ENCODE results near the gene KCNQ2.

KCNQ2 gene

DNA sequence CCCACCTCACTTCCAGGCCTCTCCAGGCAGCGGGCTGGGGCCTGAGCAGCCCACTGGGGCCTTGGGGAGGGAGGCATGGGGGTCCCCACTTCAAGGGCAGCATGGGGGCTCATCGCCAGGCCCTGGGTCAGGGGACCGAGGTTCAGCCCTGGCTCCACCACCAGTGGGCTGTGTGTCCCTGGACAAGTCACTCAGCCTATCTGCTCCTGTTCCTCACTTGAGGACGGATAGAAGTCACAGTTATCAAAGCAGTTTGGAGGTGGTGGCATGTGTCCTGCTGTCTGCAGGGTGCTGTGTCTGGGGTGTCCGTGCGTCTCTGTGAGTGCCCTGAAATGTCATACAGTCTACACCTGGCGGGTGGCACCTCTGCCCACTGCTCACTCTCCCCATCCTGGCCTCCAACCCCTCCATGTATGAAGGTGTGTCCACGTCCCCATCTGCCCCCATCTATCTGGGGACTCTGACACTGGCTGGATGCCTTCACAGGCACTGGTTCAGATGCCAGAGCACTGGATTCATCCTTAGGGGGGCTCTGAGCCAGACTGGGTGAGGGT lies 22.8 kb upstream of the KCNQ2 start:
- Histone ChIP-seq H3K36me3 (ENCODE audit: control insufficient read depth, insufficient read depth, low read length) (0 out of 2 replicates have a peak, but pooled peaks cover 3% of the 10 kb centered on the region), H3K4me3 (ENCODE audit: low read length) (no peak overlapping the region), H3K4me1 (ENCODE audit: control insufficient read depth, insufficient read depth, low read length) (peaks cover 4% of the 10 kb centered on the region; the same call in 1 of the 2 replicates), H3K9me3 (ENCODE audit: control insufficient read depth, insufficient read depth, low read length) (no peaks in the 10 kb centered on the region), H3K27ac (ENCODE audit: low read length) (no peak overlapping the region), H3K27me3 (ENCODE audit: control insufficient read depth, insufficient read depth, low read length) (peaks cover 5% of the 10 kb centered on the region; the same call in 1 of the 2 replicates)
- WGBS (ENCODE audit: insufficient coverage, insufficient read length), result no CpG with 5 or more reads among the region's 8 CpGs
- DNase-seq (ENCODE audit: low read depth, low spot score), result no peak

DNA sequence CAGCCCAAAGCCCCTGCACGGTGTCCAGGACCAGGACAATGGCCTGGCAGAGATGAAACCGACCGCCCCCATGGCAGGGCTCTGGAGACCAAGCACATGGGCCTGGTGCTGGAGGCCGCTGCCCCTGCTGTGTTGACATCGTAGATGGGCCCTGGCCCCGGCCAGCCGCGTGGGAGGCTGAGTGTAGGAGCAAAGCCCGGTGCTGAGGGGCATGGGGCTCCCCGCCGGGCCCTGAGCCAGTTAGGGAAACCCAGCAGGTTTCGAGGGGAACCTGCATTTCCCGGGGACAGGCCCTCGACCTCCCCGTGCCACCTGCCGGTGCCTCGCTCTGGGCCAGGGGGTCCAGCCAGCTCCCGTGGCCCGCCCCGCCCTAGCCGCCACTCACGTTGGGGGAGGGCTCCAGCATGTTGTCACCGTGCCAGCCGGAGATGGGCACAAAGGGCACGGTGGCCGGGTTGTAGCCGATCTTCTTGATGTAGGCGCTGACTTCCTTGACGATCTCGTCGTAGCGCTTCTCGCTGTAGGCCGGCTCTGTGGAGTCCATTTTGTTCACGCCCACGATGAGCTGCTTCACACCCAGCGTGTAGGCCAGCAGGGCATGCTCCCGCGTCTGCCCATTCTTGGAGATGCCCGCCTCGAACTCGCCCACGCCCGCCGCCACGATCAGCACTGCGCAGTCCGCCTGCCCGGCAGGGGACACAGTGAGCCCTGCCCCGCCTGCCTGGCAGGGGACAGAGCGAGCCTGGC lies 22.1 kb upstream of the KCNQ2 start:
- H3K27me3 ChIP-seq (ENCODE audit: control insufficient read depth, insufficient read depth, low read length), result peaks cover 1% of the 10 kb centered on the region; the same call in 1 of the 2 replicates
- H3K9me3 ChIP-seq (ENCODE audit: control insufficient read depth, insufficient read depth, low read length), result no peaks in the 10 kb centered on the region
- peaks cover 4% of the 10 kb centered on the region; the same call in 1 of the 2 replicates for H3K4me1 ChIP-seq (ENCODE audit: control insufficient read depth, insufficient read depth, low read length)
- DNase-seq (ENCODE audit: low read depth, low spot score), result no peak
- WGBS (ENCODE audit: insufficient coverage, insufficient read length), result no CpG with 5 or more reads among the region's 51 CpGs
- no peak overlapping the region for H3K4me3 ChIP-seq (ENCODE audit: low read length)
- H3K27ac ChIP-seq (ENCODE audit: low read length), result no peak overlapping the region
- H3K36me3 ChIP-seq (ENCODE audit: control insufficient read depth, insufficient read depth, low read length), result 0 out of 2 replicates have a peak, but pooled peaks cover 3% of the 10 kb centered on the region

DNA sequence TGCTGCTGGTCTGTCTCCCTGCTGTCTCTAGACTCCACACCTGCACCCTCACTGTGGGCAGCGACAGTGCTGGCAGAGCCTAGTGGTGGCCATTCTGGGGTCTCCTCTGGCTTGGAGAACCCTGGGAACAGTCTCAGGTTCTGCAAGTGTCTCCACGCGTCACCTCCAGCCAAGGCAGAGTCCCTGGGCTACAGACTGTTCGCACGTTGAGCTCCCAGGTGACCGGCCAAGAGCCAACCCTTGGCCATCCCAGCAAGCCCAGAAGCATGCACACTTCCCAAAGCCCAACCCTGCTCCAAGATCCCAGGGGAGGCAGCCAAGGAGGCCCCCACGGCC lies 21.6 kb upstream of the KCNQ2 start:
- H3K4me1 ChIP-seq (ENCODE audit: control insufficient read depth, insufficient read depth, low read length), result 0 out of 2 replicates have a peak, but pooled peaks cover 4% of the 10 kb centered on the region
- DNase-seq (ENCODE audit: low read depth, low spot score), result no peak
- WGBS (ENCODE audit: insufficient coverage, insufficient read length), result no CpG with 5 or more reads among the region's 7 CpGs
- no peaks in the 10 kb centered on the region; the same call in 1 of the 2 replicates for H3K27me3 ChIP-seq (ENCODE audit: control insufficient read depth, insufficient read depth, low read length)
- H3K9me3 ChIP-seq (ENCODE audit: control insufficient read depth, insufficient read depth, low read length), result no peaks in the 10 kb centered on the region
- no peak overlapping the region for H3K27ac ChIP-seq (ENCODE audit: low read length)
- no peak overlapping the region for H3K4me3 ChIP-seq (ENCODE audit: low read length)
- 0 out of 2 replicates have a peak, but pooled peaks cover 3% of the 10 kb centered on the region for H3K36me3 ChIP-seq (ENCODE audit: control insufficient read depth, insufficient read depth, low read length)

DNA sequence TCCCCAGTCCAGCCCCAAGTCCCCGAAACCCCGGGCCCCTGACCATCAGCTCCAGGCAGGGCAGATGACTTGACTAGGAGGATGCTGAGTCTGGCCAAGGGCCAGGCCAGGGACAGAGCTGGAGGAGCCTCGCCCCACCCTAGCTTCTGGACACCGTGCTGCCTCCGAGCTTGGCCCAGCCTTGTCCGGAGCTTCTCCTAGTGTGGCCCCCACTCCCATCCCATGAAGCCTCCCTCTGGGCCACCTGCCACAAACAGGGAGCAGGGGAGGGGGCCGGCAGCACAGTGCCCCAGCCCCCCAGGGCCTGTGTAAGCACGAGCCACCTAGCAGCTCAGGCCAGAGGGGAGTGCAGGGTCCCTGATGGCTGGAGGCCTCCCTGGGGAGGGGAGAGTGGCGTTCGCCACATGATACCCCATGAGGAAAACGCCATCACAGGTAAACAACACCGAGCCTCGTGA lies 21.1 kb upstream of the KCNQ2 start:
- WGBS (ENCODE audit: insufficient coverage, insufficient read length), result no CpG with 5 or more reads among the region's 13 CpGs
- 0 out of 2 replicates have a peak, but pooled peaks cover 3% of the 10 kb centered on the region for H3K36me3 ChIP-seq (ENCODE audit: control insufficient read depth, insufficient read depth, low read length)
- no peak for DNase-seq (ENCODE audit: low read depth, low spot score)
- H3K27me3 ChIP-seq (ENCODE audit: control insufficient read depth, insufficient read depth, low read length), result peaks cover 2% of the 10 kb centered on the region; the same call in 1 of the 2 replicates
- no peak overlapping the region for H3K27ac ChIP-seq (ENCODE audit: low read length)
- H3K4me3 ChIP-seq (ENCODE audit: low read length), result no peak overlapping the region
- H3K9me3 ChIP-seq (ENCODE audit: control insufficient read depth, insufficient read depth, low read length), result no peaks in the 10 kb centered on the region
- peaks cover 4% of the 10 kb centered on the region; the same call in 1 of the 2 replicates for H3K4me1 ChIP-seq (ENCODE audit: control insufficient read depth, insufficient read depth, low read length)

DNA sequence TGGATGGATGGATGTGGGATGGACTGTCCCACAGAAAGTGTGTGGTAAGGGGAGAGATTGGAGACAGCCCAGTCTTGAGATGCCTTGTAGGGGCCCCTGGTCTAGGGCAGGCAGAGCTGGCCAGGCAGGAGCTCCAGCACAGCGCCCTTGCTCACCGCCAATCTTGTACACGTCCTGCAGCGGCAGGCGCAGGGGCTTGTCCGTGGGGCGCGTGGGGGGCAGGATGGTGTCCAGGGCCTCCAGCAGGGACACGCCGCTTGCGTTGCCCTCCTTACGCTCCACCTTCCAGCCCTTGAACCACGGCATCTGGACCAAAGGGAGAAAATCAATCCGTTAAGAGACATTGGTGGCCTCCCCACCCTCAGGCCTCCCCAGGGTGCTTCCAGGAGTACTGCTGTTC lies 20.5 kb upstream of the KCNQ2 start:
- Histone ChIP-seq H3K27me3 (ENCODE audit: control insufficient read depth, insufficient read depth, low read length) (peaks cover 3% of the 10 kb centered on the region; the same call in 1 of the 2 replicates), H3K9me3 (ENCODE audit: control insufficient read depth, insufficient read depth, low read length) (no peaks in the 10 kb centered on the region), H3K36me3 (ENCODE audit: control insufficient read depth, insufficient read depth, low read length) (0 out of 2 replicates have a peak, but pooled peaks cover 3% of the 10 kb centered on the region), H3K4me1 (ENCODE audit: control insufficient read depth, insufficient read depth, low read length) (peaks cover 4% of the 10 kb centered on the region; the same call in 1 of the 2 replicates), H3K27ac (ENCODE audit: low read length) (no peak overlapping the region), H3K4me3 (ENCODE audit: low read length) (no peak overlapping the region)
- no CpG with 5 or more reads among the region's 14 CpGs for WGBS (ENCODE audit: insufficient coverage, insufficient read length)
- DNase-seq (ENCODE audit: low read depth, low spot score), result no peak

DNA sequence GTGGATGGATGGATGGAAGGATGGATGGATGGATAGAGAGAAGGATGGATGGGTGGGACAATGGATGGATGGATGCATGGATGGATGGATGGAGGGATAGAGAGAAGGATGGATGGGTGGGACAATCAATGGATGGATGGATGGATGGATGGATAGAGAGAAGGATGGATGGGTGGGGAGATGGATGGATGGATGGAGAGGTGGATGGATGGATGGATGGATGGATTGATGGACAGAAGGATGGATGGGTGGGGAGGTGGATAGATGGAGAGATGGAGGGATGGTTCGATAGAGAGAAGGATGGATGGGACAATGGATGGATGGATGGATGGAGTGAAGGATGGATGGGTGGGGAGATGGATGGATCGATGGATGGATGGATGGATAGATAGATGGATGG lies 20.1 kb upstream of the KCNQ2 start:
- Histone ChIP-seq H3K4me3 (ENCODE audit: low read length) (no peak overlapping the region), H3K27me3 (ENCODE audit: control insufficient read depth, insufficient read depth, low read length) (peaks cover 3% of the 10 kb centered on the region; the same call in 1 of the 2 replicates), H3K36me3 (ENCODE audit: control insufficient read depth, insufficient read depth, low read length) (0 out of 2 replicates have a peak, but pooled peaks cover 3% of the 10 kb centered on the region), H3K27ac (ENCODE audit: low read length) (no peak overlapping the region), H3K4me1 (ENCODE audit: control insufficient read depth, insufficient read depth, low read length) (peaks cover 5% of the 10 kb centered on the region), H3K9me3 (ENCODE audit: control insufficient read depth, insufficient read depth, low read length) (no peaks in the 10 kb centered on the region)
- WGBS (ENCODE audit: insufficient coverage, insufficient read length), result 97% methylated on average over 2 of the region's 2 CpGs
- no peak for DNase-seq (ENCODE audit: low read depth, low spot score)

DNA sequence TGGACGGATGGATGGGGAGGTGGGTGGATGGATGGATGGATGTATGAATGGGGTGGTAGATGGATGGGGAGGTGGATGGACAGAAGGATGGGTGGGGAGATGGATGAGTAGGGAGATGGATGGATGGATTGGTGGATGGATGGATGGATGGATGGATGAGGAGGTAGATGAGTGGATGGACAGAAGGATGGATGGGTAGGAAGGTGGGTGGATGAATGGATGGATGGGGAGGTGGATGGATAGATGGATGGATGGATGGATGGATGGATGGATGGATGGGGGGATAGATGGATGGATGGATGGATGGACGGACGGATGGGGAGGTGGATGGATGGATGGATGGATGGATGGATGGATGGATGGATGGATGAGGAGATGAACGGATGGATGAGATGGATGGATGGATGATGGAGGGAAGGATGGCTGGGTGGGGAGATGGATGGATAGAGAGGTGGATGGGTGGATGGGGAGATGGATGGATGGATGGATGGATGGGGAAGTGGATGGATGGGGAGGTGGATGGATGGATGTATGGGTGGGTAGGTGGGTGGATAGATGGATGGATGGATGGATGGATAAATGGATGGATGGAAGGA lies 19.3 kb upstream of the KCNQ2 start:
- Histone ChIP-seq H3K9me3 (ENCODE audit: control insufficient read depth, insufficient read depth, low read length) (no peaks in the 10 kb centered on the region), H3K27me3 (ENCODE audit: control insufficient read depth, insufficient read depth, low read length) (peaks cover 5% of the 10 kb centered on the region; the same call in 1 of the 2 replicates), H3K4me1 (ENCODE audit: control insufficient read depth, insufficient read depth, low read length) (peaks cover 5% of the 10 kb centered on the region), H3K27ac (ENCODE audit: low read length) (no peak overlapping the region), H3K4me3 (ENCODE audit: low read length) (no peak overlapping the region), H3K36me3 (ENCODE audit: control insufficient read depth, insufficient read depth, low read length) (0 out of 2 replicates have a peak, but pooled peaks cover 3% of the 10 kb centered on the region)
- WGBS (ENCODE audit: insufficient coverage, insufficient read length), result 100% methylated on average over 4 of the region's 4 CpGs
- DNase-seq (ENCODE audit: low read depth, low spot score), result no peak

DNA sequence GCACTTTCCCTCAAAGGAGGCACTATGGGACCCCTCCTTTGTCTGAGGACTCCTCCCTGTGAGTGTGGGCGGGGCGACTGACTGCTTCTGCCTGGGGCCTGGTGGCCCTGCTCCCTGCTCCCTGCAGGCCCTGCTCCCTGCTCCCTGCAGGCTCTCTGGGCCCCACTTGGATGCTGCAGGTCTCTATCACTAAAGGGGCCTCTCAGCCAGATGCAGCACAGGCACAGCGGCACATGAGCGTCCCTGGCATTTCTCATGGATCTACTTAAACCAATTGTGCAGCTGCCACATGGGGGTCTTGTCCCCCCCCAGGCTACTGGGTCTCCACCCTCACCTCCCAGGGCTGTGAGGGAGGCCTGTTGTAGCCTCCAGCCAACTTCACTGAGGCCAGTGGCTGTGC lies 18.6 kb upstream of the KCNQ2 start:
- peaks cover 3% of the 10 kb centered on the region for H3K4me1 ChIP-seq (ENCODE audit: control insufficient read depth, insufficient read depth, low read length)
- no peak overlapping the region for H3K27ac ChIP-seq (ENCODE audit: low read length)
- WGBS (ENCODE audit: insufficient coverage, insufficient read length), result no CpG with 5 or more reads among the region's 4 CpGs
- H3K9me3 ChIP-seq (ENCODE audit: control insufficient read depth, insufficient read depth, low read length), result no peaks in the 10 kb centered on the region
- H3K4me3 ChIP-seq (ENCODE audit: low read length), result no peak overlapping the region
- no peak for DNase-seq (ENCODE audit: low read depth, low spot score)
- 0 out of 2 replicates have a peak, but pooled peaks cover 3% of the 10 kb centered on the region for H3K36me3 ChIP-seq (ENCODE audit: control insufficient read depth, insufficient read depth, low read length)
- peaks cover 5% of the 10 kb centered on the region; the same call in 1 of the 2 replicates for H3K27me3 ChIP-seq (ENCODE audit: control insufficient read depth, insufficient read depth, low read length)

DNA sequence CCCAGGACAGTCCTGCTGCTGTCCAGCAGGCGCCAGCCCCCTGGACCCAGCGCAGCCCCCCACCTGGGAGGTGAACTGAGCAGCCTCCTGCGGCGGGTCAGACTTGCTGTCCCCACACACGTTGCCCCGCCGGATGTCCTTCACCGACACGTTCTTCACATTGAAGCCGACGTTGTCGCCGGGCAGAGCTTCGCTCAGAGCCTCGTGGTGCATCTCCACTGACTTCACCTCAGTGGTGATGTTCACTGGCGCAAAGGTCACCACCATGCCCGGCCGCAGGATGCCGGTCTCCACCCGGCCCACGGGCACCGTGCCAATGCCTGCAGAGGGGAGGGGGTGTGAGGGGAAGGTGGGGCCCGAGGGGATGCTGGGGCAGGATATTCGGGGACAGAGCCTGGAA lies 18.0 kb upstream of the KCNQ2 start:
- no CpG with 5 or more reads among the region's 24 CpGs for WGBS (ENCODE audit: insufficient coverage, insufficient read length)
- H3K36me3 ChIP-seq (ENCODE audit: control insufficient read depth, insufficient read depth, low read length), result 0 out of 2 replicates have a peak, but pooled peaks cover 3% of the 10 kb centered on the region
- no peak overlapping the region for H3K27ac ChIP-seq (ENCODE audit: low read length)
- no peaks in the 10 kb centered on the region for H3K9me3 ChIP-seq (ENCODE audit: control insufficient read depth, insufficient read depth, low read length)
- peaks cover 3% of the 10 kb centered on the region for H3K4me1 ChIP-seq (ENCODE audit: control insufficient read depth, insufficient read depth, low read length)
- peaks cover 5% of the 10 kb centered on the region; the same call in 1 of the 2 replicates for H3K27me3 ChIP-seq (ENCODE audit: control insufficient read depth, insufficient read depth, low read length)
- no peak for DNase-seq (ENCODE audit: low read depth, low spot score)
- H3K4me3 ChIP-seq (ENCODE audit: low read length), result no peak overlapping the region
